BLaER1 (cell line): ENCODE data around the gene PBX3.

Source experiments
- H3K27ac ChIP-seq: shearing (Covaris generic); formaldehyde crosslinking; 2 replicates; pipeline ENCODE4 v1.8.1; 2022
- H3K27me3 ChIP-seq: shearing (Covaris generic); formaldehyde crosslinking; 2 replicates; pipeline ENCODE4 v1.8.1; 2022
- H3K36me3 ChIP-seq: shearing (Covaris generic); formaldehyde crosslinking; 2 replicates; pipeline ENCODE4 v1.8.1; 2022
- H3K4me1 ChIP-seq: shearing (Covaris generic); formaldehyde crosslinking; 2 replicates; pipeline ENCODE4 v1.8.1; 2022
- H3K4me2 ChIP-seq: shearing (Covaris generic); formaldehyde crosslinking; 2 replicates; pipeline ENCODE4 v1.8.1; 2022
- H3K4me3 ChIP-seq: shearing (Covaris generic); formaldehyde crosslinking; 2 replicates; pipeline ENCODE4 v1.8.1; 2022
- H3K9ac ChIP-seq: shearing (Covaris generic); formaldehyde crosslinking; 2 replicates; pipeline ENCODE4 v1.8.1; 2022
- H3K9me3 ChIP-seq: shearing (Covaris generic); formaldehyde crosslinking; 2 replicates; pipeline ENCODE4 v1.8.1; 2022
- H4K20me1 ChIP-seq: shearing (Covaris generic); formaldehyde crosslinking; 2 replicates; pipeline ENCODE4 v1.8.1; 2022
- Cebpa-rat ChIP-seq: shearing (Covaris generic); IDR thresholded peaks from 2 replicates; pipeline ENCODE4 v1.8.1; 2022

The PBX3 gene

DNA sequence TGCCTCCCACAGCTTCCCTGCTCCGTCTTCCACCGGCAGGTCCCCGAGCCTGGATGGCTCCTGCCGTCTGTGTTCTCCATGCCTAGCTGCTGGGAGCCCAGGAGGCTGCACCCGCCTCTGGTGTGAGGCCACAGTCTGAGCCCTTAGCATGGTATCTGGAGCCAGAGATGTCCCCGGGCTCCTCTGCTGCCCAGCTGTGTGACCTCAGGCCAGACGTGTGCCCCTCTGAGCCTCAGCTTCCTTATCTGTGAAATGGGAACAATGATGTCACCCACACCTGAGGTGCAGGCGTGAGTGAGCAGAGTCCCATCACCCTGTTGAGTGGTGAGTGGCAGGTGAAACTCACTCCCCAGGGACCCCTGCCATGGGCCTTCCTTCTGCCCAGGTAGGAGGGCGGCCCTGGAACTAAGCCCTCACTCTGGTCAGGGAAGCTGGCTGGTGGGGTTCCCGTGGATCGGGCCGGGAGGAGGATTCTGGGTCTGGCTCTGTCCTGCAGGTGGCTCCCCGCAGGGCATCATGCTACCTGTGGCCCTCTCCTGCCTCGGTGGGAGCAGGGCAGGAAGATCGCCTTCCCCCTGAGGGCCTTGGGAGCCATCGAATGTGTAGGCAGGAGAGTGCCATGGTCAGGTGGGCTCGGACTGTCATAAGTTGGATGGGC, 239.0 kb downstream of the PBX3 start:
- no peaks in the 10 kb centered on the region for H3K36me3 ChIP-seq
- H3K4me2 ChIP-seq: no peak overlapping the region
- H3K27me3 ChIP-seq: no peaks in the 10 kb centered on the region
- no peak for TF ChIP-seq Cebpa-rat
- H3K9ac ChIP-seq: no peak overlapping the region
- no peak overlapping the region for H3K27ac ChIP-seq
- no peaks in the 10 kb centered on the region for H3K9me3 ChIP-seq
- no peaks in the 10 kb centered on the region for H4K20me1 ChIP-seq
- H3K4me1 ChIP-seq: no peaks in the 10 kb centered on the region
- H3K4me3 ChIP-seq: no peak overlapping the region

DNA sequence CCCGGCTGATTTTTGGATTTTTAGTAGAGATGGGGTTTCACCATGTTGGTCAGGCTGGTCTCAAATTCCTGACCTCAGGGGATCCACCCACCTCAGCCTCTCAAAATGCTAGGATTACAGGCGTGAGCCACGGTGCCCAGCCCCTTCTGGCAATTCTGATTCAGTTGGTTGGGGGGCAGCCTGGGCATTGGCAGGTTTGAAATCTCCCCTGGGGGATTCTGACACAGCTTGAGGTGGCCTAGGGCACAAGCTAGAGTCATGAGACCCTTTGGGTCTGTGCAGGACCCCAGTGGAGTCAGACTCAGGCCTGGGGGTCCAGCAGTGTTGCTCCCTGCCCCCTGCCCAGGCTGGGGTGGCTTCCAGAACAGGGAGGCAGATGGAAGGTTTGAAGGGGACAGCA, 239.8 kb downstream of the PBX3 start:
- Histone ChIP-seq H3K27ac (no peak overlapping the region; the same call in 1 of the 2 replicates), H3K27me3 (no peaks in the 10 kb centered on the region), H4K20me1 (no peaks in the 10 kb centered on the region), H3K9me3 (no peaks in the 10 kb centered on the region), H3K36me3 (no peaks in the 10 kb centered on the region), H3K4me1 (peaks cover 2% of the 10 kb centered on the region; the same call in 1 of the 2 replicates), H3K4me2 (no peak overlapping the region), H3K9ac (no peak overlapping the region), H3K4me3 (no peak overlapping the region)
- no peak for TF ChIP-seq Cebpa-rat

DNA sequence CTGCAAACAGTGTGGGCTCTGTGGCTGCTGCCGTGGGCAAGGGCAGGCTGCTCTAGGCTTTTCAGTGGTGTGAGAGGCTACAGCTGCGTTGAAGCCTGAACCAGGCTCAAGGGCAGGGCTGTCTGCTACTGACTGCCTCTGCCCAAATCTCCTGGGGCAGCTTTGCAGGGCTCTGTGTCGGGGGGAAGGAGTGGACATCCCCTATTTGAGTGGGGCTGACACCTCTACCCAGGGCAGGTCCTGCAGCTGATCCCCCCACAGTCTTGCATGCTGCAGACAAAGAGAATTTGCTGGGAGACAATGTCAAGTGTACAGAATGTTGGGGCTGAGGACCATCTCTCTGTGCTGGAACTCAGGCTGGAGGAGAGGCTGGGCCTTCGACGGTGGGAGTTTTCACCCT, 240.2 kb downstream of the PBX3 start:
- Histone ChIP-seq H3K27me3 (no peaks in the 10 kb centered on the region), H3K9me3 (no peaks in the 10 kb centered on the region), H3K36me3 (no peaks in the 10 kb centered on the region), H3K9ac (no peak overlapping the region), H3K4me1 (peaks cover 7% of the 10 kb centered on the region), H4K20me1 (no peaks in the 10 kb centered on the region), H3K4me3 (no peak overlapping the region), H3K27ac (no peak overlapping the region; the same call in 1 of the 2 replicates), H3K4me2 (no peak overlapping the region)
- TF ChIP-seq Cebpa-rat: no peak

DNA sequence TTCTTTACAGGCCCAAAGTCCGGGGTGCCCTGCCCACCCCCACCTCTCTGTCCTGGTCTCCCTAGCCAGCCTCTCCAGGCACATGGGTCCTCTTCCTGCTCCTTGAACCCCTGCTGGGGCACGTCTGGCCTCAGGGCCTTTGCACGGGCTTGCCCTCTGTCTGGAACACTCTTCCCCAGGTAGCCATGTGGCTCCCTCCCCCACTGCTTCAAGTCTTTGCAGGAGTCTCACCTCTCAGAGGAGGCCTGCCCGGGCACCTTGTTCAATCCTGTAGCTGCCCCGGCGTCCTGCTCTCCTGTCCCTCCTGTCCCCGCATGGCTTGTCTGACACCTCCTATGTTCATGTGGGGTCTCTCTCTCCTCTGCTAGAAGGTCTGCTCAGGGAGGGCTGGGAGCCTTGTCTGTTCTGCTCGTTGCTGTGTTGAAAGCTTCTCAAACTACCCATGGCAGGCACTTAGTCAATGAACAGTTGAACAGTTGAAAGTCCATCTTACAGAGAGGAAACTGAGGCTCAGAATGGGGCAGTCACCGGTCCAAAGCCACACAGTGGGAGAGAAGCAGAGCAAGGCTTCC, 241.4 kb downstream of the PBX3 start:
- H3K27me3 ChIP-seq: no peaks in the 10 kb centered on the region
- no peak overlapping the region for H3K4me2 ChIP-seq
- H4K20me1 ChIP-seq: no peaks in the 10 kb centered on the region
- no peak overlapping the region for H3K4me3 ChIP-seq
- no peaks in the 10 kb centered on the region for H3K36me3 ChIP-seq
- peaks cover 11% of the 10 kb centered on the region for H3K4me1 ChIP-seq
- H3K9ac ChIP-seq: no peak overlapping the region
- TF ChIP-seq Cebpa-rat: no peak
- H3K27ac ChIP-seq: no peak overlapping the region
- H3K9me3 ChIP-seq: no peaks in the 10 kb centered on the region

DNA sequence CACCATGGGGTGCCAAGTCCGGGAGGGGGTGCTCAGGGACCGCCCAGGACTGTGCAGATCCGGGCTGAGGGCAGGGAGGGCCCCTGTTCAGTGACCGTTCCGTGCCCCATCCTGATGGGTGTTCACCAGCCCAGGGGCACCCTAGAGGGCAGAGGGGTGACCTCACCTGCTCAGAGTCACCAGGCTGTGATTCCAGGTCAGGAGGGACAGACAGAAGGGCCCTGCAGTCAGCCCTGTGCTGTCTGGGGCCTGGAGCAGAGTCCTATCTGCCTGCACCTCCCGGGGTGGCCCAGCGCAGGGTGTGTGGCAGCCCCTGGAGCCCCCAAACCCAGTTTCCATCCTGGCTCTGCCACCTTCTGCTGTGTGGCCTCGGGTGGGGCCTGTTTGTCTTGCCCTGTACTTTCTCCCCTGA, 241.9 kb downstream of the PBX3 start:
- Histone ChIP-seq H3K9me3 (no peaks in the 10 kb centered on the region), H3K4me1 (peaks cover 12% of the 10 kb centered on the region), H3K36me3 (no peaks in the 10 kb centered on the region), H3K4me2 (no peak overlapping the region), H3K27me3 (no peaks in the 10 kb centered on the region), H3K4me3 (no peak overlapping the region), H3K9ac (no peak overlapping the region), H4K20me1 (no peaks in the 10 kb centered on the region), H3K27ac (no peak overlapping the region)
- TF ChIP-seq Cebpa-rat: no peak

DNA sequence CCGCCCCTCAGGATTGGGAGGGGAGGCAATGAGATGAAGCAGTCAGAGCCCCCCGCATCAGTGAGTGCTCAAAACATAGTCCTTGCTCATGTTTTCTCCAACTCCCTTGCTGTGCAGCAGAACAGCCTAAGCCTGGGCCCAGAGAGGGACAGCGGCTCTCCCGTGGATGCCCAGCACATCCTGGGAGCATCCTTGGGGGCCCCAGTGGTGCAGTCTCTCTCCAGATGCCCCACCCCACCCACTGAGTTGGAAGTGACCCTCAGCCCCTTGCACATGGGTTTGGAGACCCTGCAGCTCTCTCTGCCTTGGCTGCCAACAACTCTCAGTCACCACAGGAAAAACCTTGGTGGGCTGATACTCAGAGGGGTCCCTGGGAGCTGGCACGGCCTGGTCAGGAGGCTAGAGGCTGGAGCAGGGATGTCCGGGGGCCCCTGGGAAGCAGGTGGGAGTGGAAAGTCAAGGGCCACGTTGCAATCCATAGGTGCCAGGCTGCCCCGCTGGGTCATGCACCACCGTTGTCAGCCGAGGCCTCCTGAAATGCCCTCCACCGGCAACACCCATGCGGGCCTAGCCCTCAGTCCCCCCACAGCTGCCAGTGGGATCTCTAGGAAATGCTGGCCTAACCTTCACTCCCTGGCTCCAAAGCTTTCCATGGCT, 242.5 kb downstream of the PBX3 start:
- no peak overlapping the region for H3K4me3 ChIP-seq
- no peak for TF ChIP-seq Cebpa-rat
- no peak overlapping the region for H3K27ac ChIP-seq

DNA sequence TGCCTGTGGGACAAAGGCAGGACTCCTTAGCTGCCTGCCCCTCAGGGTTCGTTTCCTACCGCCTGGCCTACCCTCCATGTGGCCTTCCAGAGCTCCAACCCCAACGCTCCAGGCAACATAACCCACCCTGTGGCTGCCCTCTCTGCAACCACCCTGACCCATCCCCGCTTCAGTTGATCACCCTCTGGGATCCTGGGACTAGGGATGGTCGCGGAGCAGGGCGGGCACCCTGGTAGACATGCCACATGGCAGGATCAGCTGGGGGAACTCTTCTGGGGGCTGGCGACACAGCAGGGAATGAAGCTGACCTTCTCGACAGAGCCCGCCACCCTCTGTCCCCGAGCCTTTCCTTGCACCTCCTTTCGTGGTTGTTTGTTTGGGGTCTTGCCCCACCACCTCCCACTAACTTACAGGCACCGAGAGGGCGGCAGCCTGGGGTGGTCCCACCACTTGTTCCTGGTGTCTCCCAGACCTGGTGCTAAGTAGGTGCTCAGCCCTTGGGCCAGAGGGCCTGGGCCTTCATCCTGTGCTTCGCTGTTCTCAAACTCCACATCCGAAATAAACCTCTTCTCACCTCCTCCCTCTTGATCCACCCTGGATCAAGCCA, 243.1 kb downstream of the PBX3 start:
- no peak overlapping the region for H3K27ac ChIP-seq
- H3K9me3 ChIP-seq: no peaks in the 10 kb centered on the region

More for the DNA sequence above, 242.5 kb downstream of the PBX3 start:
- H3K27me3 ChIP-seq: no peaks in the 10 kb centered on the region
- H3K4me2 ChIP-seq: no peak overlapping the region
- no peak overlapping the region for H3K9ac ChIP-seq
- H4K20me1 ChIP-seq: no peaks in the 10 kb centered on the region
- no peaks in the 10 kb centered on the region for H3K9me3 ChIP-seq
- H3K4me1 ChIP-seq: peaks cover 18% of the 10 kb centered on the region
- H3K36me3 ChIP-seq: no peaks in the 10 kb centered on the region

DNA sequence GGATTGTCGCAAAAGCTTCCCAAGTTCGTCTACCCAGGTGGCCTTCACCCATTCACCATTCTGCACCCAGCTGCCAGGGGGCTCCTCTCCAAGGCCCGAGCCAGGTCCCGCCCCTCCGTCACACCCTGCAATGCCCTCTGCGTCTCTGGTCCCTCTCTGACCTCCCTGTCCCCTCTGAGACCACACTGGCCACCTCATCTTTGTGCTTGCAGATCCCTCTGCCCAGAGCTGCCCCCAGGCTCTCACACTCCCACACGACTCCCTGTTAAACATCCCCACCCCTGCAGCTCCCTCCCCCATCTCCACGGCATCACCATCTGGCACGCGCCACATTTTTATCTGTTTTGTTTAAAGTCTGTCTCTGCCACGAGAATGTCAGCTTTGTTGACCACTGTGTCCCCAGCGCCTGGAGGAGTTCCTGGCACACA, 243.6 kb downstream of the PBX3 start:
- no peak overlapping the region for H3K4me2 ChIP-seq
- H3K36me3 ChIP-seq: no peaks in the 10 kb centered on the region
- peaks cover 22% of the 10 kb centered on the region for H3K4me1 ChIP-seq
- no peaks in the 10 kb centered on the region for H4K20me1 ChIP-seq
- no peaks in the 10 kb centered on the region for H3K9me3 ChIP-seq
- H3K27ac ChIP-seq: no peak overlapping the region
- no peak overlapping the region for H3K9ac ChIP-seq
- no peak overlapping the region for H3K4me3 ChIP-seq
- no peaks in the 10 kb centered on the region for H3K27me3 ChIP-seq
- TF ChIP-seq Cebpa-rat: no peak

More for the DNA sequence above, 243.1 kb downstream of the PBX3 start:
- no peaks in the 10 kb centered on the region for H4K20me1 ChIP-seq
- H3K36me3 ChIP-seq: no peaks in the 10 kb centered on the region
- TF ChIP-seq Cebpa-rat: no peak
- no peak overlapping the region for H3K9ac ChIP-seq
- no peaks in the 10 kb centered on the region for H3K27me3 ChIP-seq
- H3K4me3 ChIP-seq: no peak overlapping the region
- peaks cover 22% of the 10 kb centered on the region for H3K4me1 ChIP-seq
- no peak overlapping the region for H3K4me2 ChIP-seq

DNA sequence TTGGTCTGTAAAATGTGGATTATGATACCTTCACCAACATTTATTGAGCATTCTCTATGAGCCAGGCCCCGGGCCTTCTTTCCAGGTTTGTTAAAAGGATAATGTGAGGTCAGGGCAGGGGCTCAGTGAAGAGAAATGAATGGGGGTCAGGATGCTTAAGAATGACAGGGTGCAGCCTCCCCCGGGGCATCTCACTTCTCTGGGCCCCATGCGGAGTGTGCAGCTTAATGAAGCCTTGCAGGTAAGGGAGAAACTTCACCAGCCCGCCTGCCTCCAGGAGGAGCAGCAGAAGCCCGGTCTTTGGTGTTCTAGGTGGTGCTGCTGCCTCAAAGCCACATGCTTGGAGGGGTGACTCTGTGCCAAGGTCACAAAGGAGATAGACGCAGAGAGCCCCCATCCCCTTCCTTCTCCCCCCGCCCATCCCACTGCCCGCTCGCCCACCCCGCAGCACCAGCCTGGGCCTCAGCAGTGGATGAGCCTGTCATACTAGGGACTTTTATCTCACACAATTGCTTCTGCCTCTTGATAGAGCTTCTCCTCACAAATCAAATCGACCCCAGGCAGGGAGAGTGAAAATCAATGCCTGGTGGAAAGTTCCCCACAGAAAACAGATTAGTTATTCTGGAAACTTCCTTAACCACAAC, 244.8 kb downstream of the PBX3 start:
- Histone ChIP-seq H4K20me1 (no peaks in the 10 kb centered on the region), H3K9ac (no peak overlapping the region), H3K36me3 (no peaks in the 10 kb centered on the region), H3K4me2 (peak overlapping the region; percentile 63), H3K4me1 (peaks cover 22% of the 10 kb centered on the region), H3K4me3 (no peak overlapping the region), H3K27ac (peak overlapping the region; percentile 36; the same call in 1 of the 2 replicates), H3K9me3 (no peaks in the 10 kb centered on the region), H3K27me3 (no peaks in the 10 kb centered on the region)
- TF ChIP-seq Cebpa-rat: no peak
